GM18867 (cell line): ENCODE results near the gene NDUFB7.
"Not testable (repeated sequence)": the region's sequence is repeated elsewhere in the genome, so short reads cannot be mapped to it uniquely, and the experiment has no call there.

Source experiments
- ATAC-seq: cut with Tn5 transposase; IDR thresholded peaks from one replicate; pipeline ENCODE4 v1.9.1; 2021; ENCODE audit warnings: mild to moderate bottlenecking, moderate library complexity; ENCODE audit not compliant: unreplicated experiment

NDUFB7 gene

GRCh38 chr19:14575428-14575980 is 3.6 kb upstream of the NDUFB7 start:
- no peak for ATAC-seq

- no peak for ATAC-seq
These were observed 870 bp downstream of the NDUFB7 start for GRCh38 chr19:14570864-14571527.

GRCh38 chr19:14567079-14567478 is 4.8 kb downstream of the NDUFB7 start:
- ATAC-seq, result no peak

GRCh38 chr19:14566712-14567077 is 5.2 kb downstream of the NDUFB7 start:
- ATAC-seq, result no peak

GRCh38 chr19:14565765-14566711 is 5.8 kb downstream of the NDUFB7 start:
- no peak for ATAC-seq

GRCh38 chr19:14565298-14565679 is 6.6 kb downstream of the NDUFB7 start:
- no peak for ATAC-seq

GRCh38 chr19:14564652-14565297 is 7.1 kb downstream of the NDUFB7 start:
- ATAC-seq, result not testable (repeated sequence)

- ATAC-seq, result no peak
These were observed 7.7 kb downstream of the NDUFB7 start for GRCh38 chr19:14563989-14564651.

GRCh38 chr19:14563590-14563926 is 8.3 kb downstream of the NDUFB7 start:
- no peak for ATAC-seq

GRCh38 chr19:14562660-14563589 is 8.9 kb downstream of the NDUFB7 start:
- no peak for ATAC-seq

GRCh38 chr19:14561847-14562351 is 10.0 kb downstream of the NDUFB7 start:
- ATAC-seq, result no peak

- ATAC-seq, result no peak
These were observed 10.6 kb downstream of the NDUFB7 start for GRCh38 chr19:14561249-14561648.

GRCh38 chr19:14560776-14561108 is 11.1 kb downstream of the NDUFB7 start:
- ATAC-seq, result no peak

- no peak for ATAC-seq
These were observed 11.7 kb downstream of the NDUFB7 start for GRCh38 chr19:14559916-14560775.

- no peak for ATAC-seq
These were observed 13.3 kb downstream of the NDUFB7 start for GRCh38 chr19:14558370-14559066.

- no peak for ATAC-seq
These were observed 15.1 kb downstream of the NDUFB7 start for GRCh38 chr19:14556662-14557188.

- no peak for ATAC-seq
These were observed 15.8 kb downstream of the NDUFB7 start for GRCh38 chr19:14555918-14556661.
